ENCODE results near the gene MEIKIN.

The MEIKIN gene

DNA sequence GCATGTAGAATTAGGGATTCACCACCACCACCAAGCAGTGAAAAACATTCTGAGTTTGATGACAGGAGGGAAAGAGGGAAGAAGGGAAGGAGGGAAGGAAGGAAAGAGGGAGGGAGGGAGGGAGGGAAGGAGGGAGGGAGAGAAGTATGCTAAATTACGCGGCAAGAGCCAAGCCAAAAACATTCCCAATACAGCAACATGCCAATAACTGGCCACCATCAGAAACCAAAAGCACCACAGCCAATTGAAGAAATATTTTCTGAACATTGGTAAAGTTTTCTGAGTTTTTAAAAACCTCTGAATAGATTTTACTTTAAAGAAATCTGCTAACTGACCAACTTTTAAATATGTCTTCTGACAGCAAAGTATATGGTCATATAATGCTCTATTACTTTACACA is 184.7 kb downstream of the MEIKIN start:
- in situ Hi-C loops (cut with HindIII; ENCODE audit: low sequenced_read_pairs): no loop called here
- TF ChIP-seq, protein P1, sequence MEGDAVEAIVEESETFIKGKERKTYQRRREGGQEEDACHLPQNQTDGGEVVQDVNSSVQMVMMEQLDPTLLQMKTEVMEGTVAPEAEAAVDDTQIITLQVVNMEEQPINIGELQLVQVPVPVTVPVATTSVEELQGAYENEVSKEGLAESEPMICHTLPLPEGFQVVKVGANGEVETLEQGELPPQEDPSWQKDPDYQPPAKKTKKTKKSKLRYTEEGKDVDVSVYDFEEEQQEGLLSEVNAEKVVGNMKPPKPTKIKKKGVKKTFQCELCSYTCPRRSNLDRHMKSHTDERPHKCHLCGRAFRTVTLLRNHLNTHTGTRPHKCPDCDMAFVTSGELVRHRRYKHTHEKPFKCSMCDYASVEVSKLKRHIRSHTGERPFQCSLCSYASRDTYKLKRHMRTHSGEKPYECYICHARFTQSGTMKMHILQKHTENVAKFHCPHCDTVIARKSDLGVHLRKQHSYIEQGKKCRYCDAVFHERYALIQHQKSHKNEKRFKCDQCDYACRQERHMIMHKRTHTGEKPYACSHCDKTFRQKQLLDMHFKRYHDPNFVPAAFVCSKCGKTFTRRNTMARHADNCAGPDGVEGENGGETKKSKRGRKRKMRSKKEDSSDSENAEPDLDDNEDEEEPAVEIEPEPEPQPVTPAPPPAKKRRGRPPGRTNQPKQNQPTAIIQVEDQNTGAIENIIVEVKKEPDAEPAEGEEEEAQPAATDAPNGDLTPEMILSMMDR (IDR thresholded peaks at IDR 0.05; ENCODE audit: low read depth, low read length, missing control alignments): no peak
- H3K4me3 ChIP-seq (ENCODE audit: low read depth, low read length): no peak overlapping the region
- no peak for DNase-seq (ENCODE audit: low read depth)

DNA sequence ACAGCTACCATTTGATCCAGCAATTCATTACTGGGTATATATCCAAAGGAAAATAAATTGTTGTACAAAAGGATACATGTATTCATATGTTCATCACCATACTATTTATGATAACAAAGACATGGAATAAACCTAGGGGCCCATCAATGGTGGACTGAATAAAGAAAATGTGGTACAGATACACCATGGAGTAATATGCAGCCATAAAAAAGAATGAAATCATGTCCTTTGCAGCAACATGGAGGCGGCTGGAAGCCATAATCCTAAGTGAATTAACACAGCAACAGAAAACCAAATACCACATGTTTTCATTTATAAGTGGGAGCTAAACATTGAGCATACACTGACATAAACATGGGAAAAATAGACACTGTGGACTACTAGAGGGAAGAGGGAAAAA is 185.8 kb downstream of the MEIKIN start:
- TF ChIP-seq, protein P1 (IDR thresholded peaks at IDR 0.05; ENCODE audit: low read depth, low read length, missing control alignments): no peak
- in situ Hi-C loops (cut with HindIII; ENCODE audit: low sequenced_read_pairs): no loop called here
- no peak for DNase-seq (ENCODE audit: low read depth)
- H3K4me3 ChIP-seq (ENCODE audit: low read depth, low read length): no peak overlapping the region

DNA sequence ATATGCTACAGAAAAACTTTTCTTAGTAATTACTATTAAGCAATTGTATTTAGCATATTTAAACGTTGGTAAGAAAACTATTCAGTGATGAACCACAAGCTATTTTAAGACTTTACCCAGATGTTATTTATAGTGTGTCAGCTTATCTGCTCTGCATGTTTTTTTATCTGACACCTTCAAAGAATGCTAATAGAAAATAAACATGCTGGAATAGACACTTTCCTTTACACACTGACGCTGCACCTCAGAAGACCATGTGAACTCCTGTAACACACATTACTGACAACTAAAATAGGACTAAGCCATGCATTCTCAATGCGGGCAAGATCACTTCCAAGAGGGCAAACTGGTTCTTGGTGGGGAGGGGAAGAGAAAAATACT is 187.0 kb downstream of the MEIKIN start:
- no peak overlapping the region for H3K4me3 ChIP-seq (ENCODE audit: low read depth, low read length)
- in situ Hi-C loops (cut with HindIII; ENCODE audit: low sequenced_read_pairs): no loop called here
- no peak for DNase-seq (ENCODE audit: low read depth)
- TF ChIP-seq, protein P1 (IDR thresholded peaks at IDR 0.05; ENCODE audit: low read depth, low read length, missing control alignments): no peak

DNA sequence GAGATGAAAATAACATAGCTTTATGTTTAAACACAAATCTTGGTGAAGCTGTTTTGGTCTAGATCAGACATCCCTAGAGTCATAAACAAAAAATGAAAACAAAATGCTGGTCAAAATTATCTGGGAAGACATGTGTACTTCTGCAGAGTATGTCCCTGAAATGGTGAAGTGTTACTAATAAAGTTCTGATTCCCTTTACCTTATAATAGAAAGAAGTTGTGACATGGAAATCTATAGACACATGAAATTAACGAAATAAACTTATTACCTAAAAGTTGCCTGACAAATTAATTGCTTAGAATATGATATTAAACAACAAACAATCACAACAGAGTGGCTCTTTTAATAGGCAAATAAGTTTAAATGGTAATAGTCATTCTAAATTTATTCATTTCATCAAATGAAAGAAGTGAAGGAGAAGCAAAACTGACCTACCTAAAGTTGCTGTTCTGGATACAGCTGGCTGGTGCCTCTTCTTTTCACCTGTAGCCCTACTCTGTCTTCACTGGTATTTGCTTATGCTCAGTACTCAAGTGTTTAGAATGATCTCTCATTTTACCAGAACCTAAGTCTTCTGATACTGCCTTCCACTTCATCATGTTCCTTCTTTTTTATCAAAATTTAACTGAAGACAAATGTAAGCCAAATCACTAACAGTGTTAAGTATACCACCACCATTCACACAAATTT is 187.5 kb downstream of the MEIKIN start:
- DNase-seq (ENCODE audit: low read depth): no peak
- in situ Hi-C loops (cut with HindIII; ENCODE audit: low sequenced_read_pairs): no loop called here
- no peak overlapping the region for H3K4me3 ChIP-seq (ENCODE audit: low read depth, low read length)
- TF ChIP-seq, protein P1 (IDR thresholded peaks at IDR 0.05; ENCODE audit: low read depth, low read length, missing control alignments): no peak
